Effector memory CD4-positive, alpha-beta T cell (primary cell): ENCODE results near the gene STARD4.

Experiments
- DNase-seq, 3 donors: peaks; one replicate each; pipeline ENCODE4 v3.0.0-alpha.2; 2020
- H3K27ac ChIP-seq: 2 replicates; pipeline ENCODE4 v1.7.0; 2013; ENCODE audit warnings: mild to moderate bottlenecking, low read length, moderate library complexity; ENCODE audit not compliant: insufficient read depth, poor library complexity, severe bottlenecking
- H3K27me3 ChIP-seq: replicated peaks from 2 replicates; pipeline ENCODE4 v1.7.0; 2013; ENCODE audit warnings: mild to moderate bottlenecking, low read length; ENCODE audit not compliant: insufficient read depth, control insufficient read depth, poor library complexity, severe bottlenecking
- H3K36me3 ChIP-seq: 2 replicates; pipeline ENCODE4 v1.7.0; 2013; ENCODE audit warnings: mild to moderate bottlenecking, low read length, moderate library complexity; ENCODE audit not compliant: control insufficient read depth, insufficient read depth
- H3K4me1 ChIP-seq: 2 replicates; pipeline ENCODE4 v1.7.0; 2013; ENCODE audit warnings: low read length, mild to moderate bottlenecking; ENCODE audit not compliant: control insufficient read depth, insufficient read depth, poor library complexity, severe bottlenecking
- H3K4me3 ChIP-seq: 2 replicates; pipeline ENCODE4 v1.7.0; 2013; ENCODE audit warnings: low read length, low read depth, mild to moderate bottlenecking; ENCODE audit not compliant: insufficient read depth, poor library complexity, severe bottlenecking
- H3K9me3 ChIP-seq: 2 replicates; pipeline ENCODE4 v1.7.0; 2013; ENCODE audit warnings: mild to moderate bottlenecking, low read length, moderate library complexity; ENCODE audit not compliant: control insufficient read depth

The STARD4 gene

GRCh38 chr5:111505096-111505495 lies 7.2 kb downstream of the STARD4 start:
- no peak overlapping the region for H3K4me3 ChIP-seq

GRCh38 chr5:111502956-111503355 lies 9.4 kb downstream of the STARD4 start:
- Histone ChIP-seq H3K27me3 (no peaks in the 10 kb centered on the region), H3K27ac (no peak overlapping the region), H3K9me3 (no peaks in the 10 kb centered on the region), H3K4me1 (no peaks in the 10 kb centered on the region), H3K36me3 (peaks cover 6% of the 10 kb centered on the region), H3K4me3 (no peak overlapping the region)
- DNase-seq = no peak

More at GRCh38 chr5:111505096-111505495, 7.2 kb downstream of the STARD4 start:
- no peak for DNase-seq
- Histone ChIP-seq H3K9me3 (no peaks in the 10 kb centered on the region), H3K36me3 (peaks cover 3% of the 10 kb centered on the region), H3K27me3 (no peaks in the 10 kb centered on the region), H3K4me1 (peaks cover 3% of the 10 kb centered on the region), H3K27ac (no peak overlapping the region)

- Histone ChIP-seq H3K36me3 (peaks cover 6% of the 10 kb centered on the region), H3K4me1 (no peaks in the 10 kb centered on the region), H3K27me3 (no peaks in the 10 kb centered on the region), H3K27ac (no peak overlapping the region), H3K4me3 (no peak overlapping the region), H3K9me3 (no peaks in the 10 kb centered on the region)
- no peak for DNase-seq
Measured at GRCh38 chr5:111498346-111498745, 14.0 kb downstream of the STARD4 start.

GRCh38 chr5:111495159-111495558 lies 17.2 kb downstream of the STARD4 start:
- no peak overlapping the region for H3K4me3 ChIP-seq
- DNase-seq = no peak
- no peak overlapping the region for H3K27ac ChIP-seq
- H3K4me1 ChIP-seq = no peaks in the 10 kb centered on the region
- H3K36me3 ChIP-seq = peaks cover 4% of the 10 kb centered on the region
- H3K27me3 ChIP-seq = no peaks in the 10 kb centered on the region
- no peaks in the 10 kb centered on the region for H3K9me3 ChIP-seq

- Histone ChIP-seq H3K4me1 (no peaks in the 10 kb centered on the region), H3K9me3 (no peaks in the 10 kb centered on the region), H3K4me3 (no peak overlapping the region), H3K27ac (no peak overlapping the region), H3K36me3 (peaks cover 4% of the 10 kb centered on the region), H3K27me3 (no peaks in the 10 kb centered on the region)
- DNase-seq = no peak
Measured at GRCh38 chr5:111494355-111494999, 17.9 kb downstream of the STARD4 start.

GRCh38 chr5:111493031-111493430 lies 19.3 kb downstream of the STARD4 start:
- H3K27me3 ChIP-seq = no peaks in the 10 kb centered on the region
- H3K27ac ChIP-seq = no peak overlapping the region
- no peak overlapping the region for H3K4me3 ChIP-seq
- no peaks in the 10 kb centered on the region for H3K36me3 ChIP-seq
- H3K4me1 ChIP-seq = no peaks in the 10 kb centered on the region
- H3K9me3 ChIP-seq = no peaks in the 10 kb centered on the region
- no peak for DNase-seq

- Histone ChIP-seq H3K27ac (no peak overlapping the region), H3K36me3 (peaks cover 24% of the 10 kb centered on the region), H3K27me3 (no peaks in the 10 kb centered on the region), H3K4me3 (no peak overlapping the region), H3K4me1 (no peaks in the 10 kb centered on the region), H3K9me3 (no peaks in the 10 kb centered on the region)
- DNase-seq = no peak
Measured at GRCh38 chr5:111488353-111488752, 24.0 kb downstream of the STARD4 start.

GRCh38 chr5:111486926-111487325 lies 25.4 kb downstream of the STARD4 start:
- H3K36me3 ChIP-seq = peaks cover 35% of the 10 kb centered on the region
- DNase-seq = no peak

GRCh38 chr5:111486055-111486454 lies 26.3 kb downstream of the STARD4 start:
- Histone ChIP-seq H3K4me3 (no peak overlapping the region), H3K9me3 (no peaks in the 10 kb centered on the region), H3K36me3 (peaks cover 38% of the 10 kb centered on the region), H3K4me1 (no peaks in the 10 kb centered on the region), H3K27me3 (no peaks in the 10 kb centered on the region), H3K27ac (no peak overlapping the region)
- no peak for DNase-seq

More at GRCh38 chr5:111486926-111487325, 25.4 kb downstream of the STARD4 start:
- H3K27me3 ChIP-seq = no peaks in the 10 kb centered on the region
- H3K27ac ChIP-seq = no peak overlapping the region
- H3K4me3 ChIP-seq = no peak overlapping the region
- no peaks in the 10 kb centered on the region for H3K4me1 ChIP-seq
- no peaks in the 10 kb centered on the region for H3K9me3 ChIP-seq

- peaks cover 66% of the 10 kb centered on the region for H3K36me3 ChIP-seq
- H3K4me1 ChIP-seq = no peaks in the 10 kb centered on the region
- H3K27ac ChIP-seq = no peak overlapping the region
- no peaks in the 10 kb centered on the region for H3K9me3 ChIP-seq
- DNase-seq = no peak
- H3K27me3 ChIP-seq = no peaks in the 10 kb centered on the region
- H3K4me3 ChIP-seq = no peak overlapping the region
Measured at GRCh38 chr5:111480346-111480745, 32.0 kb downstream of the STARD4 start.
